GM19025 (cell line): ENCODE measurements around the gene GSPT1.

ENCODE experiments used
- ATAC-seq: cut with Tn5 transposase; IDR thresholded peaks from one replicate; pipeline ENCODE4 v1.9.1; 2021; ENCODE audit warnings: mild to moderate bottlenecking, low read depth, moderate library complexity; ENCODE audit not compliant: unreplicated experiment

The GSPT1 gene

DNA sequence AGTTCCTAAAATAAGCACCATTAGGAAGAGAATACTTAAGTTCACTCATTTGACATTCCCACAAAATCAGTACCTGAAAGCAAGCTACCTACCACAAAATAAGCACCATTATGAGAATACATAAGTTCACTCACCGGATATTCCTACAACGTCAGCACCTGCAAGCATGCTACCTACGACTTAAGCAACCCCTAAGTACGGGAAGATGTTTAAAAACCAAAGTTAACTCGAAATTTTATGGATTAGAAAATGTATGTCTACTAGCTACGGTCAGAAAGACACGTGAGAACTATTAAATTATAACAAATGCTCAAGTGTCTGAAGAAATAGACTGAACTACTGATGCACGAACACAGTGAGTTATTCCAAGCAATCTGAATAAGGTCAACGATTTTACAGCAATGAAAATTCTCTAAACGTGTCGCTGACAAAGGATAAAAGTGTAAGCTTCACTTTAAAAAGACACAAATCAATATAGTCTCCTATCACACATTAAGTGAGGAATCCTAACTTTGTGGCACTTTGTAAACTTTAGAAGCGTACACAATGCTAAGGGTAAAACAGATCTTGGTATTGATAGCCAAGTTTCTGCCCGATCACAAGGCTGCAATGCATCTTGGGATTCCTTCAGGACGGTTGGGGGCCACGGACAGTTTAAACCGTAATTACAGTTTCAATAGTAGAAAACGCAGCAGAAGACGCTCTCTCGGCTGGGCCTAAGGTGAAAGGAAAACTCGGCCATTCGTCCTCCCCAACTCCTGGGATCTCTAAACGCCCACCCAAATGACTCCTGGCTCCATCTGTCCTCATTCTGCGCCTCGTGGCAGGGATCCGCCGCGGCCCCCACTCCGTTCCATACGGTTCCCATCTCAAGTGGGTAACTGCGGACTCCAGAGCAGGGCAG, 1.3 kb downstream of the GSPT1 start:
- no peak for ATAC-seq

DNA sequence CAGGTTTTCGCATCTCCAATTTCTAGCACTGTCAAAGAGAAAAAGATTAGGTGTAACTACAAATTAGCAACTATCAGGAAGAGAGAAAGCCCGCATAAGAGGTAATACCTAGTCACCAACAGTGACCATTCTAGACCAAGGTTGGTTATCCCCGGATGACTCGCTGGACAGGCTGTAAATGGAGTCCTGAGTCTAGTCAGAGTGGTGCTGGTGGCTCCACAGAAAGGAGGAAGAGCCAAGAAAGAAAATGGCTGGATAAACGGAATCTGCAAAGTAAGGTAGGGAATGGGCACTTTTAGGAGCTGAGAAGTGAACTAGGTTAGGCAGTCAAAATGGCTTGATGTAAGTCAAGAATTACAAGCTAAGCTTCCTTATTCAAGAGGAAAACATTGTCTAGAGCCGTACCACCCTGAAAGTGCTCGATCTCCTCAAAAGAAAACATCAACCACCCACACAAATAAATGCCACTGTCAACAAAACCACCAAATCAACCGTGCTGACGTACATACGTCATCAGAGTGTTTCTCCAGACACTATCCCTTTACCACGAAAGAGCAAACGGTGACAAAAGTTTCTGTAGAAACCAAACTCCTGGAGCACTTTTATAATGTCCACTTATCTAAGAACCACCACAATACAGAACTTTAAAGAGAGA, 2.2 kb downstream of the GSPT1 start:
- ATAC-seq = no peak

DNA sequence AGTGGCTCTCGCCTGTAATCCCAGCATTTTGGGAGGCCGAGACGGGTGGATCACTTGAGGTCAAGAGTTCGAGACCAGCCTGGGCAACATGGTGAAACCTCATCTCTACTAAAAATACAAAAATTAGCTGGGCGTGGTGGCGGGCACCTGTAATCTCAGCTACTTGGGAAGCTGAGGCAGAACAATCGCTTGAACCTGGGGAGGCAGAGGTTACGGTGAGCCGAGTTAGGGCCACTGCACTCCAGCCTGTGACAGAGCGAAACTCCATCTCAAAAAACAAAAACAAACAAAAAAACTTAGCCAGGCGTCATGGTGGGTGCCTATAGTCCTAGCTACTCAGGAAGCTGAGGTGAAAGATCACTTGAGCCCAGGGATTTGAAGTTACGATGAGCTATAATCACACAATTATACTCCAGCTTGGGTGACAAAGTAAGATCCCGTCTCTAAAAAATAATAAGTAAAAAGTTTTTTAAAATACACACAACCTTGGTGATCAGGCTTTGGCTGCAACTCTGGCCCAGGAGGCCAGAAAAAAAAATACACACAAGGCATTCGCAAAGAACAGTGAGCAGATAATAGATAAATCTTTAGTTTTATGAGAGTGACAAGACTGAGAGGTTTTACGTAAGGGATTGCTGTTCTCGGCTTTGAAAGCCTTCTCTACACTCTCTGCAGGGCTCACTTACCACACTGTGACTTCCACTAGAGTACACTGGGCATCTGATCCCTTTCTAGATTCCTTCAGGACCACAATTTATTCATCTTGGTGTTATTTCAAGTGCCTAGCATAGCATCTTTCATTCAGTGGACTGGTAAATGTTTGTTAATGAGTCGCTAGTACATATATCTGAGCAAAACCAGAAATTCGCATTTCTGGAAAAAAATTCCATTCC, 5.9 kb downstream of the GSPT1 start:
- ATAC-seq = no peak

DNA sequence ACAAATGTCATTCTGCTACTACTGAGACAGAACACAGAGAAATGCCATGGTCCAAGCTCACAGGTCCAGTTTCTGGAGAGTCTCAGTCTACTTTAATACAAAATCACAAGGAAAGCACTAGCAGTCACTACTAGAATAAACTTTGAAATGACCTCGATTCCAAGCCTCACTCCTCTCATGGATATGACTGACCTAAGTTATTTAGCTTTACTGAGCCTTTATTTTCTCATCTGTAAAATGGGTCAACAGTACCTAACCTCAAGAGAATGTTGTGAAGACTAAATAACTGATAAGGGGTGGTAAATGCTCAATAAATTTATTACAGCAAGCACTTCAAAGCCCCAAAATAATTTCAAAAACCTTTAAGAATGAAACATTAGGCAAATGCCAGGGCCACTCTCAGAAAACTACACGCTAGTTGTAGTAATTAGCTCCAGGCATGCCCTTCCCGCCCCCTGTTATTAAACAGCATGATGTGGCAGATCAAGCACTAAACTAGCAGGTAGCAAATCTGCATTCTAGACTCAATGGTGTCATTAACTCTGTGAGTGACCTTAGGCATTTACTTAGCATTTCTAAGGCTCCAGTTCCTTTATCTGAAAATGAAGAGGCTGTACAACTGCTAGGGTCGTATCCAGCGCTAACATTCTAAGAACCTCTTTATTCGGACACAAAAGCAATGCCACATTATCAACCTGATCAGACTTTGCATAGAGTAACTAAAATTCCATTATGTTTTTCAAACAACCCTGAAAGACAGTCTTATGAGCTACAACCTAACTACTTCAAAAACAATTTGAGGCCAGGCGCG, 8.4 kb downstream of the GSPT1 start:
- ATAC-seq = no peak

DNA sequence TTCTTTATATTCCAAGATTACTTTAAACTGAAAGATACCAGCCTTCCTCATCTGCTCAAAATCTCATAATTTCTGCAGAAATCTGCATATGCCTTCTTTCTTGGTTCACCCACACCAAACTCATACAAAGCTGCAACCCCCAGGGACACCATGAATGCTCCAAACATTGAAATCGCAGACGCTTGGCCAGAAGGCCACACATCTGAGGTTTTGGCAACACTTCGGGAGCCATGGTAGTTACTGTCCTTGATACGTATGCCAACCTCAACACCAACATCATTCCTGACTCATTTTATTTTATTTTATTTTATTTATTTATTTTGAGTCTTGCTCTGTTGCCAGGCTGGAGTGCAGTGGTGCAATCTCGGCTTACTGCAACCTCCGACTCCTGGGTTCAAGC, 11.8 kb downstream of the GSPT1 start:
- no peak for ATAC-seq

DNA sequence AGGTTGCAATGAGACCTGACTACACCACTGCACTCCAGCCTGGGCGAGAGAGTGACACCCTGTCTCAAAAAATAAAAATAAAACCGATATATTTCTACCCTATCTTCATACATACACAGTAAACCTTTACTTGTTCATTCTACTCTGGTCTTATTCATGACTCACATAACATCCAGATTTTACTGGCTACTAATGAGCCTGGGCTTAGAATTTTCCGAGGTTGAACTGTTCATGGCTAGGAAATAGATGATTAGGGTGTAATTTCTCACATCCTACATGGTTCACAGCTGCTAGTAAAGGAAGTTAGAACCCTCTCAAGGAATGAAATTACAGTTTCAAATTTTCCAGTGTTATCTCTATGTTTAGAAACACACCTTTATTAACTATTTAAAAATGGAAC, 14.7 kb downstream of the GSPT1 start:
- no peak for ATAC-seq

DNA sequence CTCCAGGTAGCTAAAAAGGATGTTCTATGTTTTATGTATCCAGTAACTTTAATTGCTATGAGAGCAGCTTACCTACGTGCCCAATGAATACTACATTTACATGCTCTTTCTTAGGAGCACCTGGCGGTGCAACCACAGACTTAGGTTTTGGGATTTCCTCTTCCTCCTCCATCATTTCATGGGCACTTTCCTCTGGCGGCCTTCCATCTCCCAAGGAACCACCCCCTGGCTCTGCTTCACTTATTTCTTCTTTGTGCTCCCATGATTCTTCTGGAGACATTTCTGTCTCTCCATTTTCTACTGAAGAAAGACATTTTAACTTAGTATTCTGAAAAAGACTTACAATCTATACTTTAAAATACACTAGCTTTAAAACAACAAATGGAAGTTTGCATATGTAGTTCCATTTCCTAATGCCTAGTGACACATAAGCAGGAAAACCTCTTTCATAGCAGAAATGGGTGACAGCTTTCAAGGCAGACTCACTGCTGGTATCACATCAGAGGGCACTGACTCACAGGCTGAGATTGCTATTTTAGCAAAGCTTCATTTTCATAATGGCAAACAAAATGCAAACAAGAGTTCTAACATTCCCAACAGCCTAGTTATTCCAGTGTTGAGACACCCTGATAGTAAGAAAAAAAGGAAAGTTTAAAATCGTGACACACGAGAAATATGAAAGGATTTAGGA, 19.1 kb downstream of the GSPT1 start:
- no peak for ATAC-seq

DNA sequence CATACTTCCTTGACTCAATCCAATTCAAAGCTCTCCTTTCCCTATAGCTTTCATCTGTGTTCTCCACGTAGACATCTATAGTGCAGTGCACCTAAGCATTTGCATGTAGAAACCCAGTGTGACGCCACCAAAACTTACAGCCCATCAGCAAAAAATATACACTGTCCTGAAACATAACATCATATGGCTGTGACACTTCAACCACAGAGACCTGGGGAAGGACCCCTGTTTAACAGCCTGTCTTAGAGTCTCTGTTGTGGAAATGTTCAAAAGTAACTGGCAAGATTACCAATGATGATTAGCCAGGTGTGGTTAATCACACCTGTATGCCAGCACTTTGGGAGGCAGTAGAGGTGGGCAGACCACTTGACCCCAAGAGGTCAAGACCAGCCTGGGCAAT, 22.2 kb downstream of the GSPT1 start:
- ATAC-seq = no peak

DNA sequence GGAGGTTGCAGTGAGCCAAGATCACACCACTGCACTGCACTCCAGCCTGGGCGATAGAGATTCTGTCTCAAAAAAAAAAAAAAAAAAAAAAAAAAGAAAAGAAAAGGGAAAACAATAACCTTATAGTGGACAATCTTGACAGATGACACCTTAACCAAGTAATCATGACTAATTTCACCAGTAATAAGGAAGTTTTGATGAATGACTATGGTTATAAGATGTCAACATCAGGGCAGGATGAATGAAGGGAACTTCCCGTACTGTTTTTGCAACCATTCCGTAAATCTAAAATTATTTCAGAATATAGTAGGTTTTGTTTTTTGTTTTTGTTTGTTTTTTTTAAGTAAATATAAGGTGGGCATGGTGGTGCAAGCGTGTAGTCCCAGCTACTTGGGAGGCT, 23.0 kb downstream of the GSPT1 start:
- ATAC-seq = no peak

DNA sequence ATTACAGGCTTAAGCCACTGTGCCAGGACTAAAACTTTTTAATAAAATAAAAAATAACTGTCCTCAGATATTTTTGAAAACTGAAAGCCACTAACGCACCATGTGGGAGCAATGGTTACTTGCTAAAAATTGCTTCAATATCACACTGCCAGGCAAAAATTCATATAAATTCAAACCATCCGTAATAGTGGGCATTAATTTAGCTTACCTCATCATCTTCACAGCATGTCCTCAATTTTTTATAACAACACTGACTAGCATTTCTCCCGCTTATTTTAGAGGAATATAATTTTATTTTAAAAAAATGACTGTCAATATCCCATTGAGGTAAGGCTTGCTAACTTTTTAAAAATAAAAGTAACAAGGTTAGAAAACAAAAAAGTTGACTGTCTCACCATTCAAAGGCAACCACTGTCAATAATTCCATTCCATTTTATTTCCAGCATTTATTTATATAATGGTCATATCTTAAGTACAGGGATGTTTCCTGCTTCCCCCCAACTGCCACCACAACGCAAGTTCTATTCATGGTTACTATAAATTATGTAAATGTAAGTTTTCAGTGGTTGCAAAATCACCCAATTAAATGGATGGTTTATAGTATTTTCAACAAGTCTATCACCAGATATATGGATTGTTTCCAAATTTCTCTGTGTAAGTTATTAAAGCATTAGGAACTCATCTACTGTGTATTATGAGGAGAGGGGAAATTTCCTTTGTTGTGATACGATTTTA, 25.4 kb downstream of the GSPT1 start:
- no peak for ATAC-seq

DNA sequence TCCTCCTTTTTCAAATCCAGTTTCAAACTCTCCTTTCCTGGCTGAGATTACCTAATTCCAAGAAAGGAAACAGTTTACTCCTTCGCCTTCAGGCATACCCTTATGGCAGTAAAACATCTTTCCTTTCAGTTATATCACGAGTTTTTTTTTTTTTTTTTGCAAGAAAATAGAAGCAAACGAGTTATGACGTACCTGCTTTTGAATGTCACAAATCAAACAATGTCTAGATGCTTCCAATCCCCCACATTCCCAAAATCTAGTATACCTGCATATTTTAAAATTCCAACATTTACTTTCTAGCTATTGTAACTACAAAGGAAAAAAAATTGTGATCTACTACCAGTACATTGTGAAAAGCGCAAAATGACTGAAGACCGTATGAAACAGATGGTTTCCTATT, 28.9 kb downstream of the GSPT1 start:
- ATAC-seq = no peak

DNA sequence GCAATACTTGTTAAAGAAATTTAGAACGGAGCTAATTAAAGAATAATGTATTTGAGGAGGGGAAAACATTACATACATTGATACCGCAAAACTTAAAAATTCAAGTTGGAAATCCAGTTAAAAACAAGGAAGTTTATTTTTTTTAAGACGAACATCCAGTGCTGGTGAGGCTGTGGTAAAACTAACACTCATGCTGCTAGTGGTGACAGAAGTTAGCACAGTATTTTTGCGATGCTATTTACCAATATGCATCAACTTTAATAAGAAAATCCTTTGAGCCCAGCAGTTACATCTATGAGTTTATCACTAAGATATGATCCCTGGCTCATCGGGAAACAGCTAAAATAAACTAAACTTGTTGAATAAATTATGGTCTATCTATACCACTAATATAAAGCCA, 31.7 kb downstream of the GSPT1 start:
- no peak for ATAC-seq

DNA sequence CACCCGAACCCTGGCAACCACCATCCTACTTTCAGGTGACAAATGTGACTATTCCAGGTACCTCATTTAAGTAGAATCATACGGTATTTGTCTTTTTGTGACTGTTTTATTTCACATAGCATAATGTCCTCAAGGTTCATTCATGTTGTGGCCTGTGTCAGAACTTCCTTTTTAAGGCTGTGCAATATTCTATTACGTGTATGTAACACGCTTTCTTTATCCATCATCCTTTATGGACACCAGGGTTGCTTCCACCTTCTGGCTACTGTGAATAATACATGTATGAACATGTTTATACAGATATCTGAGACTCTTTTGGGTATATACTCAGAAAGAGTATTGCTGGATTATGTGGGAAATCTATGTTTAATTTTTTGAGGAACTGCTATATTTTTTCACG, 35.7 kb downstream of the GSPT1 start:
- no peak for ATAC-seq

DNA sequence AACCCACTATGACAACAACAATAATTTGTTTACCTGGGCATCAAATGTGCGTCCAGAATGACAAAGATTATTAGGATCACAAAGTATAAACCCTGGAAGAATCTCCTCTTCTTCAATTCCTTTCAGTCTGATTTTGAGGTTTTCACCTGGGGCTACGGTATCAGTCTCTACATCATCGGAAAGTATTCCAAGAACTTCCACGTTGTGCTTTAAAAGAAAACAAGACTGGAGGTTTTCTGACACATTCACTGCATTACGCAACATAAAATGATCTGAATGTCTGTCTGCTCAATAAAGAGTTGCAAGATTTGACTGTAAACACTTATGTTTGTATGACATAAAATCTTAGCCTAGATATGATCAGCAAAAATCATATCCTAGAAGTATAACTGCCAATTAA, 38.4 kb downstream of the GSPT1 start:
- no peak for ATAC-seq

DNA sequence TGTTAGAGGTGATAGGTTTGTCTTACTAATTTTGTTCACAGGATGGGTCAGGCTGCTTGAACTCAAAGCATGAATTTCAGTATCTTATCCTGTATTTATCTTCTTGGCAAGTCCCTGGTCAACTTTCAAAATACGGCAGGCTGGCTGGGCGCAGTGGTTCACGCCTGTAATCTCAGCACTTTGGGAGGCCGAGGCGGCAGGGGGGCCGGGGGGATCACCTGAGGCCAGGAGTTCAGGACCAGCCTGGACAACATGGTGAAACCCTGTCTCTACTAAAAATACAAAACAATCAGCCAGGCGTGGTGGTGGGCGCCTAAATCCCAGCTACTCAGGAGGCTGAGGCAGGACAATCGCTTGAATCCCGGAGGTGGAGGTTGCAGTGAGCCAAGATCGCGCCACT, 39.5 kb downstream of the GSPT1 start:
- no peak for ATAC-seq

DNA sequence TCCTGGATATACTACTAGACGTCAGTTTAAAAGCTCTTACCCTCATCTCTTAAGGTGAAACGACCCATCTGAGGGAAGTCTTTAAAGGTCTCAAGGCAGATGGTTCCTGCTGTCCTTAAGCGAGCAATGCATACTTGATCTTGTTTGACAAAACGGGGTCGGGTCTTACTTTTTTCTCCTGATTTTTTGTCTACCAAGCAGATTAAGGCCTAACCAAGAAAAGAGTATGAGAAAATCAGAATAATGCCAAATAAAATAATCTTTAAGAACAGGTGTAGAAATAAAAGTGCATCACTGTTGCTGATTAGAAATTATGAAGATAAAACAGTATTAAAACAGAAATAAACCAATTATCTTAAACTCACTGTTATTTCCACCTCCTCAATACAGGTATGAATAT, 40.0 kb downstream of the GSPT1 start:
- ATAC-seq = no peak

DNA sequence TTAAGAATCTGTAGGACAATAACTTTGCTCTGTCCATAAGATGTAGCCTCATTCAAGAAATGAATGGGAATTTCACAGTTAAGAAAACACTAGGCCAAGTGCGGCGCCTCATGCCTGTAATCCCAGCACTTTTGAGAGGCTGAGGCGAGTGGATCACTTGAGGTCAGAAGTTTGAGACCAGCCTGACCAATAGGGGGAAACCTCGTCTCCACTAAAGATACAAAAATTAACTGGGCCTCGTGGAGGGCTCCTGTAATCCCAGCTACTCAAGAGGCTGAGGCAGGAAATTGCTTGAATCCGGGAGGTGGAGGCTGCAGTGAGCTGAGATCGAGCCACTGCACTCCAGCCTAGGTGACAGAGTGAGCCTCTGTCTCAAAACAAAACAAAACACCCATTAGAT, 44.6 kb downstream of the GSPT1 start:
- ATAC-seq = no peak

DNA sequence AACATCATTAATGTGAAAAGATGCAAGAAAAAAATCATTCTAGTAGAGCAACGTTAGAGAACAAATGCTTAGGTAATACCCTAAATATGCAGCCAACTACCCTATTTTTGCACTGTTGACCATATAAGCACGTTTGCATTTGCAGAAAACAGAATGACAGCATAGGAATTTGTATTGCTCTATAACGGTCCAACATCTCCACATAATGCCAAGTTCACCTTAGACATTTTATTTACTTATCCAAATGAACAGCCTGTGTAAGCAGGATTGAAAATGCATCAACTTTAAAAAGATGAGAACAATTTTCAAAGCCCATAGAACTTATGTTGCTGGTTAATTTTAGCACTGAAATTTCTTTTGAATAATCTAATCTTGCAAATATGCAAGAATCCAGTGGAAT, 45.4 kb downstream of the GSPT1 start:
- no peak for ATAC-seq
